Measurements from ENCODE around the gene OSBPL6.
"Not testable (repeated sequence)": the region's sequence is repeated elsewhere in the genome, so short reads cannot be mapped to it uniquely, and the experiment has no call there.

DNA sequence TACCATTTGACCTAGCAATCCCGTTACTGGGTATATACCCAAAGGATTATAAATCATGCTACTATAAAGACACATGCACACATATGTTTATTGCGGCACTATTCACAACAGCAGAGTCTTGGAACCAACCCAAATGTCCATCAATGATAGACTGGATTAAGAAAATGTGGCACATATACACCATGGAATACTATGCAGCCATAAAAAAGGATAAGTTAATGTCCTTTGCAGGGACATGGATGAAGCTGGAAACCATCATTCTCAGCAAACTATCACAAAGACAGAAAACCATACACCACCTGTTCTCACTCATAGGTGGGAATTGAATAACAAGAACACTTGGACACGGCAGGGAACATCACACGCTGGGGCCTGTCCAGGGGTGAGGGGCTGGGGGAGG lies 163.4 kb downstream of the OSBPL6 start:
- TF ChIP-seq, protein P1, sequence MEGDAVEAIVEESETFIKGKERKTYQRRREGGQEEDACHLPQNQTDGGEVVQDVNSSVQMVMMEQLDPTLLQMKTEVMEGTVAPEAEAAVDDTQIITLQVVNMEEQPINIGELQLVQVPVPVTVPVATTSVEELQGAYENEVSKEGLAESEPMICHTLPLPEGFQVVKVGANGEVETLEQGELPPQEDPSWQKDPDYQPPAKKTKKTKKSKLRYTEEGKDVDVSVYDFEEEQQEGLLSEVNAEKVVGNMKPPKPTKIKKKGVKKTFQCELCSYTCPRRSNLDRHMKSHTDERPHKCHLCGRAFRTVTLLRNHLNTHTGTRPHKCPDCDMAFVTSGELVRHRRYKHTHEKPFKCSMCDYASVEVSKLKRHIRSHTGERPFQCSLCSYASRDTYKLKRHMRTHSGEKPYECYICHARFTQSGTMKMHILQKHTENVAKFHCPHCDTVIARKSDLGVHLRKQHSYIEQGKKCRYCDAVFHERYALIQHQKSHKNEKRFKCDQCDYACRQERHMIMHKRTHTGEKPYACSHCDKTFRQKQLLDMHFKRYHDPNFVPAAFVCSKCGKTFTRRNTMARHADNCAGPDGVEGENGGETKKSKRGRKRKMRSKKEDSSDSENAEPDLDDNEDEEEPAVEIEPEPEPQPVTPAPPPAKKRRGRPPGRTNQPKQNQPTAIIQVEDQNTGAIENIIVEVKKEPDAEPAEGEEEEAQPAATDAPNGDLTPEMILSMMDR (conservative IDR thresholded peaks at IDR 0.05; ENCODE audit: low read length) = not testable (repeated sequence)
- TF ChIP-seq EZH2phosphoT487 (IDR thresholded peaks at IDR 0.05; ENCODE audit: borderline replicate concordance) = not testable (repeated sequence)
